Erythroblast (primary cell): Measurements from ENCODE around the gene TUT4.

ENCODE experiments used
- GATA1 ChIP-seq: IDR thresholded peaks from 2 replicates; pipeline ENCODE4 v1.6.1; 2011; ENCODE audit warnings: low read depth, mild to moderate bottlenecking, control low read depth, low read length, moderate library complexity
- POLR2A ChIP-seq: IDR thresholded peaks from 2 replicates; pipeline ENCODE4 v1.6.1; 2011; ENCODE audit warnings: mild to moderate bottlenecking, low read length

DNA sequence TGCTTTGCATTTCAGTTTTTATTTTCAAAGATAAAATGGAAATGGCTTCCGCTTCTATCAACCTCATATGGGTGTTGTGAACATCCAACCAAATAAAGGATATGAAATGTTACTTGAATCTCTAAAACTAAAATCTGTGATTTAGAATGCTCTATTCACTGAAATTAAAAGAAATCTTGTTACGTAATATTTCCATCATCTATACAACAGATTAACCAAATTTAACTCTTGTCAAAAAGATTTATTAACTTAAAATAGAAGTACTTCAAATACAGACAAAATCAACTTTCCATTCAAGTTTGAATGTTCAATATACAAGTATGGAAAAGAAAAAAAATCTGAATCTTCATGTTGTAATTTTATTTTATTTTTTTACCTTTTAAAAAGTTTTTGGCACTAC, 129.8 kb downstream of the TUT4 start:
- TF ChIP-seq POLR2A (no peak), GATA1 (no peak)
